Medulla oblongata (tissue), 1 donor: ENCODE results near the gene PAXIP1.
A peak's percentile ranks its signal among the peaks of the same experiment; 100 is the strongest.

Experiments used
- DNase-seq: peaks from one replicate; pipeline ENCODE4 v3.0.0-alpha.2; 2015; ENCODE audit errors: extremely low spot score

PAXIP1 gene

GRCh38 chr7:154994996-154995395 is 7.9 kb downstream of the PAXIP1 start:
- DNase-seq, result no peak

GRCh38 chr7:154990964-154991540 is 11.9 kb downstream of the PAXIP1 start:
- DNase-seq, result no peak

- no peak for DNase-seq
These were observed 15.4 kb downstream of the PAXIP1 start for GRCh38 chr7:154987571-154987970.

- DNase-seq, result no peak
These were observed 16.6 kb downstream of the PAXIP1 start for GRCh38 chr7:154986200-154986945.

- DNase-seq, result no peak
These were observed 17.7 kb downstream of the PAXIP1 start for GRCh38 chr7:154985230-154985629.

- no peak for DNase-seq
These were observed 18.2 kb downstream of the PAXIP1 start for GRCh38 chr7:154984601-154985188.

GRCh38 chr7:154978017-154978416 is 24.9 kb downstream of the PAXIP1 start:
- DNase-seq, result no peak

GRCh38 chr7:154977250-154977649 is 25.7 kb downstream of the PAXIP1 start:
- no peak for DNase-seq

GRCh38 chr7:154976844-154977243 is 26.1 kb downstream of the PAXIP1 start:
- DNase-seq, result no peak

- DNase-seq, result no peak
These were observed 26.9 kb downstream of the PAXIP1 start for GRCh38 chr7:154975984-154976383.

- no peak for DNase-seq
These were observed 29.5 kb downstream of the PAXIP1 start for GRCh38 chr7:154973381-154973780.

GRCh38 chr7:154968336-154969001 is 34.5 kb downstream of the PAXIP1 start:
- no peak for DNase-seq

GRCh38 chr7:154967401-154967955 is 35.4 kb downstream of the PAXIP1 start:
- no peak for DNase-seq

GRCh38 chr7:154965014-154965413 is 37.9 kb downstream of the PAXIP1 start:
- DNase-seq, result no peak

- peak; percentile 63 for DNase-seq
These were observed 42.7 kb downstream of the PAXIP1 start for GRCh38 chr7:154960063-154960790.

- DNase-seq, result no peak
These were observed 46.5 kb downstream of the PAXIP1 start for GRCh38 chr7:154956427-154956826.

GRCh38 chr7:154953006-154953684 is 49.8 kb downstream of the PAXIP1 start:
- DNase-seq, result no peak

- DNase-seq, result no peak
These were observed 52.0 kb downstream of the PAXIP1 start for GRCh38 chr7:154950960-154951359.

- no peak for DNase-seq
These were observed 55.3 kb downstream of the PAXIP1 start for GRCh38 chr7:154947604-154948003.

GRCh38 chr7:154946166-154946565 is 56.8 kb downstream of the PAXIP1 start:
- no peak for DNase-seq

- no peak for DNase-seq
These were observed 59.0 kb downstream of the PAXIP1 start for GRCh38 chr7:154943906-154944305.
